PFSK-1 (cell line): Measurements from ENCODE around the gene CCDC177.

Source experiments
- SIN3A ChIP-seq: IDR thresholded peaks from 2 replicates; pipeline ENCODE4 v1.6.1; 2012; ENCODE audit warnings: mild to moderate bottlenecking, low read length, moderate library complexity, borderline replicate concordance; ENCODE audit not compliant: insufficient read depth
- TAF1 ChIP-seq: IDR thresholded peaks from 2 replicates; pipeline ENCODE4 v1.6.1; 2012; ENCODE audit warnings: low read length, control low read depth, borderline replicate concordance; ENCODE audit not compliant: insufficient read depth
- TF ChIP-seq, protein P1 (sequence below), 2 experiments: IDR thresholded peaks; 2 replicates each; pipeline versions ENCODE4 v1.6.1 to v1.8.0; 2011 to 2012; ENCODE audit warnings: low read depth in 2 of 2, low read length in 2 of 2, control low read depth in 1 of 2, inconsistent platforms in 1 of 2, mild to moderate bottlenecking in 1 of 2, moderate library complexity in 1 of 2; ENCODE audit not compliant: insufficient read depth in 1 of 2

- TF ChIP-seq, protein P1, sequence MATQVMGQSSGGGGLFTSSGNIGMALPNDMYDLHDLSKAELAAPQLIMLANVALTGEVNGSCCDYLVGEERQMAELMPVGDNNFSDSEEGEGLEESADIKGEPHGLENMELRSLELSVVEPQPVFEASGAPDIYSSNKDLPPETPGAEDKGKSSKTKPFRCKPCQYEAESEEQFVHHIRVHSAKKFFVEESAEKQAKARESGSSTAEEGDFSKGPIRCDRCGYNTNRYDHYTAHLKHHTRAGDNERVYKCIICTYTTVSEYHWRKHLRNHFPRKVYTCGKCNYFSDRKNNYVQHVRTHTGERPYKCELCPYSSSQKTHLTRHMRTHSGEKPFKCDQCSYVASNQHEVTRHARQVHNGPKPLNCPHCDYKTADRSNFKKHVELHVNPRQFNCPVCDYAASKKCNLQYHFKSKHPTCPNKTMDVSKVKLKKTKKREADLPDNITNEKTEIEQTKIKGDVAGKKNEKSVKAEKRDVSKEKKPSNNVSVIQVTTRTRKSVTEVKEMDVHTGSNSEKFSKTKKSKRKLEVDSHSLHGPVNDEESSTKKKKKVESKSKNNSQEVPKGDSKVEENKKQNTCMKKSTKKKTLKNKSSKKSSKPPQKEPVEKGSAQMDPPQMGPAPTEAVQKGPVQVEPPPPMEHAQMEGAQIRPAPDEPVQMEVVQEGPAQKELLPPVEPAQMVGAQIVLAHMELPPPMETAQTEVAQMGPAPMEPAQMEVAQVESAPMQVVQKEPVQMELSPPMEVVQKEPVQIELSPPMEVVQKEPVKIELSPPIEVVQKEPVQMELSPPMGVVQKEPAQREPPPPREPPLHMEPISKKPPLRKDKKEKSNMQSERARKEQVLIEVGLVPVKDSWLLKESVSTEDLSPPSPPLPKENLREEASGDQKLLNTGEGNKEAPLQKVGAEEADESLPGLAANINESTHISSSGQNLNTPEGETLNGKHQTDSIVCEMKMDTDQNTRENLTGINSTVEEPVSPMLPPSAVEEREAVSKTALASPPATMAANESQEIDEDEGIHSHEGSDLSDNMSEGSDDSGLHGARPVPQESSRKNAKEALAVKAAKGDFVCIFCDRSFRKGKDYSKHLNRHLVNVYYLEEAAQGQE (IDR thresholded peaks at IDR 0.05; ENCODE audit: insufficient read depth in 1 of 2, low read depth in 2 of 2, low read length in 2 of 2) = no peak
- TF ChIP-seq SIN3A (no peak), TAF1 (no peak)
Measured at GRCh38 chr14:69591317-69591716, 16.6 kb upstream of the CCDC177 start.
